HCT116 (cell line): ENCODE data around the gene ITGA11. TPM values are rescaled to one million over a fixed set of nuclear protein-coding genes. Genes with fewer than 3 reads are reported as not detected.

Experiments used
- ATAC-seq: fragments of 200-7000 bp; cut with Tn5 transposase; 2 replicates; pipeline ENCODE4 v1.9.1; 2020; ENCODE audit warnings: mild to moderate bottlenecking, moderate library complexity
- BruUV-seq: library from RNA; stranded (reverse); fragments of 400-500 nt; replicated peaks from 2 replicates; lab custom pipeline; 2021; lab: Mats Ljungman, UMichigan
- CTCF ChIA-PET: fragments of 300-600 bp; sonication (Branson Sonifier 250); formaldehyde crosslinking; loops from one replicate; lab custom pipeline; 2021; ENCODE audit warnings: antibody characterized with exemption; lab: Charles Lee
- POLR2A ChIA-PET: fragments of 300-600, 350-600 bp; sonication (Branson Sonifier 250); formaldehyde crosslinking; loops from one replicate; lab custom pipeline; 2021; ENCODE audit warnings: antibody characterized with exemption; lab: Charles Lee
- RAD21 ChIA-PET, 2 experiments: fragments of 300-600 bp; sonication (Branson Sonifier 250); formaldehyde crosslinking; loops; one replicate each; lab custom pipeline; 2023; ENCODE audit warnings: low total read pairs in 2 of 2; ENCODE audit not compliant: uncharacterized antibody in 2 of 2, unreplicated experiment in 2 of 2, low non-redundant PET in 1 of 2; lab: Charles Lee
- DNase-seq: peaks from one replicate; pipeline ENCODE4 v3.0.0-alpha.2; 2010; ENCODE audit warnings: low read depth, low spot score
- H2AFZ ChIP-seq: fragments of 200-600 bp; shearing (Covaris generic), sonication (generic); 2 replicates; pipeline ENCODE4 v1.6.1; 2017; ENCODE audit warnings: low read depth, mixed run types, mixed read lengths, antibody characterized with exemption, low read length; ENCODE audit not compliant: poor library complexity, severe bottlenecking
- H3K27ac ChIP-seq: 2 replicates; pipeline ENCODE4 v1.5.1; 2012; ENCODE audit warnings: low read depth, low read length
- H3K27me3 ChIP-seq: fragments of 200-600 bp; sonication (generic); 2 replicates; pipeline ENCODE4 v1.6.1; 2016; ENCODE audit warnings: mixed run types, low read length, mixed read lengths; ENCODE audit not compliant: insufficient read depth
- H3K36me3 ChIP-seq, 2 experiments: fragments of 200-500 bp in 1 of 2; fragments of 200-600 bp in 1 of 2; sonication (Bioruptor generic) in 1 of 2; sonication (generic) in 1 of 2; 2 replicates each; pipeline versions ENCODE4 v1.5.1 to v1.6.1; 2014 to 2016; ENCODE audit warnings: low read length in 2 of 2, inconsistent platforms in 1 of 2, mixed read lengths in 1 of 2, mixed run types in 1 of 2; ENCODE audit not compliant: insufficient read depth in 2 of 2, control insufficient read depth in 1 of 2
- H3K4me1 ChIP-seq, 2 experiments: fragments of 200-600 bp in 1 of 2; sonication (generic) in 1 of 2; 2 replicates each; pipeline versions ENCODE4 v1.5.1 to v1.6.1; 2012 to 2017; ENCODE audit warnings: low read length in 2 of 2, inconsistent platforms in 1 of 2, mild to moderate bottlenecking in 1 of 2, mixed read lengths in 1 of 2, mixed run types in 1 of 2, moderate library complexity in 1 of 2; ENCODE audit not compliant: insufficient read depth in 2 of 2, control insufficient read depth in 1 of 2
- H3K4me2 ChIP-seq: fragments of 200-600 bp; sonication (generic); 2 replicates; pipeline ENCODE4 v1.6.1; 2017; ENCODE audit warnings: mixed run types, low read length, mixed read lengths
- H3K4me3 ChIP-seq, 2 experiments: fragments of 200-600 bp in 1 of 2; sonication (generic) in 1 of 2; replicated peaks in 1 of 2; 2 replicates each; pipeline ENCODE4 v1.5.1; 2011 to 2016; ENCODE audit warnings: low read length in 2 of 2, control low read depth in 1 of 2, low read depth in 1 of 2, mild to moderate bottlenecking in 1 of 2, mixed read lengths in 1 of 2, mixed run types in 1 of 2
- H3K79me2 ChIP-seq: fragments of 200-600 bp; sonication (generic); 2 replicates; pipeline ENCODE4 v1.6.1; 2017; ENCODE audit warnings: mild to moderate bottlenecking, mixed run types, low read length, moderate library complexity, mixed read lengths; ENCODE audit not compliant: insufficient read depth
- H3K9ac ChIP-seq: fragments of 200-600 bp; sonication (generic); 2 replicates; pipeline ENCODE4 v1.6.1; 2016; ENCODE audit warnings: low read length, mixed read lengths
- H3K9me2 ChIP-seq: fragments of 200-600 bp; sonication (generic), shearing (Covaris generic); 2 replicates; pipeline ENCODE4 v1.6.1; 2017; ENCODE audit warnings: mixed run types, mild to moderate bottlenecking, moderate library complexity; ENCODE audit not compliant: insufficient read depth
- H3K9me3 ChIP-seq, 2 experiments: fragments of 200-500 bp in 1 of 2; fragments of 200-600 bp in 1 of 2; sonication (Bioruptor generic) in 1 of 2; sonication (generic) in 1 of 2; 2 replicates each; pipeline ENCODE4 v1.6.1; 2014 to 2017; ENCODE audit warnings: low read length in 2 of 2, mixed read lengths in 2 of 2, inconsistent platforms in 1 of 2, low read depth in 1 of 2, mild to moderate bottlenecking in 1 of 2, mixed run types in 1 of 2, moderate library complexity in 1 of 2; ENCODE audit not compliant: control insufficient read depth in 1 of 2, insufficient read depth in 1 of 2
- H4K20me1 ChIP-seq: fragments of 200-600 bp; sonication (generic), shearing (Covaris generic); 2 replicates; pipeline ENCODE4 v1.6.1; 2017; ENCODE audit warnings: mixed run types, mild to moderate bottlenecking, moderate library complexity; ENCODE audit not compliant: insufficient read depth
- CEBPB ChIP-seq: IDR thresholded peaks from 2 replicates; pipeline ENCODE4 v1.6.1; 2012; ENCODE audit warnings: low read depth
- EGR1 ChIP-seq: IDR thresholded peaks from 2 replicates; pipeline ENCODE4 v1.6.1; 2012; ENCODE audit warnings: low read depth
- EZH2 ChIP-seq: fragments of 200-600 bp; sonication (generic); IDR thresholded peaks from 2 replicates; pipeline ENCODE4 v1.6.1; 2017; ENCODE audit warnings: antibody characterized with exemption, mixed run types
- RAD21 ChIP-seq: IDR thresholded peaks from 2 replicates; pipeline ENCODE4 v1.6.1; 2012; ENCODE audit warnings: low read depth, mild to moderate bottlenecking
- SIN3A ChIP-seq: IDR thresholded peaks from 2 replicates; pipeline ENCODE4 v1.6.1; 2012; ENCODE audit warnings: low read depth
- SP1 ChIP-seq: IDR thresholded peaks from 2 replicates; pipeline ENCODE4 v1.6.1; 2012; ENCODE audit warnings: low read depth
- TCF7L2 ChIP-seq: IDR thresholded peaks from 2 replicates; pipeline ENCODE4 v1.7.0; 2011; ENCODE audit warnings: borderline replicate concordance, inconsistent platforms; ENCODE audit not compliant: insufficient read depth, insufficient read length; ENCODE audit errors: extremely low read depth
- YY1 ChIP-seq: IDR thresholded peaks from 2 replicates; pipeline ENCODE4 v1.6.1; 2011; ENCODE audit warnings: low read length, low read depth, moderate library complexity, mild to moderate bottlenecking; ENCODE audit not compliant: insufficient replicate concordance; ENCODE audit errors: extremely low read depth
- ZBTB33 ChIP-seq: IDR thresholded peaks from 2 replicates; pipeline ENCODE4 v1.6.1; 2011; ENCODE audit warnings: mild to moderate bottlenecking, low read length, moderate library complexity; ENCODE audit not compliant: insufficient replicate concordance; ENCODE audit errors: extremely low read depth
- ZNF274 ChIP-seq: fragments of 200-500 bp; sonication (Bioruptor generic); IDR thresholded peaks from 2 replicates; pipeline ENCODE4 v1.6.1; 2014; ENCODE audit warnings: mild to moderate bottlenecking, low read depth, low read length, inconsistent platforms
- intact Hi-C: fragments of 100-400 bp; cut with micrococcal nuclease; formaldehyde crosslinking; loops from 2 replicates; pipeline ENCODE4 v1.10.0; 2022
- total RNA-seq: library from RNA; stranded (reverse); gene quantifications from one replicate; pipeline ENCODE4 v1.2.1, GENCODE V29; 2021; ENCODE audit not compliant: unreplicated experiment

ITGA11 gene
- total RNA-seq, 1 experiment from 2014 or later = not detected

- TF ChIP-seq YY1 (no peak), RAD21 (no peak), ZBTB33 (no peak)
Observed at GRCh38 chr15:68427366-68427765, 4.6 kb downstream of the ITGA11 start (continued).

GRCh38 chr15:68426116-68426515 is 5.8 kb downstream of the ITGA11 start:
- H3K4me2 ChIP-seq = no peak overlapping the region
- no peak for DNase-seq

More at GRCh38 chr15:68426116-68426515, 5.8 kb downstream of the ITGA11 start:
- no TSS peak for BruUV-seq
- H3K9me2 ChIP-seq = no peaks in the 10 kb centered on the region
- H4K20me1 ChIP-seq = no peaks in the 10 kb centered on the region
- no peaks in the 10 kb centered on the region for H3K27me3 ChIP-seq
- CTCF ChIA-PET = no interaction called here
- no peak overlapping the region for H3K27ac ChIP-seq
- H3K79me2 ChIP-seq = no peaks in the 10 kb centered on the region
- intact Hi-C loops = no loop called here
- RAD21 ChIA-PET = no interaction called here
- H3K4me3 ChIP-seq = no peak overlapping the region
- no peaks in the 10 kb centered on the region for H3K36me3 ChIP-seq
- ATAC-seq = no peak
- H3K9me3 ChIP-seq = no peaks in the 10 kb centered on the region
- TF ChIP-seq CEBPB (no peak), TCF7L2 (no peak), SP1 (no peak), ZNF274 (no peak), EGR1 (no peak), EZH2 (no peak), SIN3A (no peak)
- H3K4me1 ChIP-seq = no peaks in the 10 kb centered on the region
- H3K9ac ChIP-seq = no peak overlapping the region
- H2AFZ ChIP-seq = no peak overlapping the region
- POLR2A ChIA-PET = no interaction called here
